ENCODE measurements around the gene LIFR. TPM values are rescaled to one million over a fixed set of nuclear protein-coding genes. Genes with fewer than 3 reads are reported as not detected.

Gene LIFR
- total RNA-seq, 1 donor from 2014 or later = 56.1 TPM

- ATAC-seq (no peak), DNase-seq (ENCODE audit: missing footprints) (no peak)
- intact Hi-C loops (cut with DNase I) = loop anchor here (5.0 kb wide), 2 partner anchors 37 to 252 kb away; no protein-coding TSS in a partner anchor
Observed at GRCh38 chr5:38554861-38555260, 1.6 kb downstream of the LIFR start.

- no peak for ATAC-seq
- intact Hi-C loops (cut with DNase I) = no loop called here
- DNase-seq (ENCODE audit: missing footprints) = no peak
Observed at GRCh38 chr5:38554403-38554802, 2.0 kb downstream of the LIFR start.

- no peak for ATAC-seq
- DNase-seq (ENCODE audit: missing footprints) = no peak
- intact Hi-C loops (cut with DNase I) = no loop called here
Observed at GRCh38 chr5:38553001-38553521, 3.4 kb downstream of the LIFR start.

- no peak for DNase-seq (ENCODE audit: missing footprints)
- intact Hi-C loops (cut with DNase I) = no loop called here
- ATAC-seq = no peak
Observed at GRCh38 chr5:38551030-38552017, 5.1 kb downstream of the LIFR start.

- DNase-seq (ENCODE audit: missing footprints) = no peak
- ATAC-seq = peak; percentile 23
- intact Hi-C loops (cut with DNase I) = no loop called here
Observed at GRCh38 chr5:38548064-38548759, 8.2 kb downstream of the LIFR start.

- intact Hi-C loops (cut with DNase I) = no loop called here
- DNase-seq (ENCODE audit: missing footprints) = no peak
- ATAC-seq = no peak
Observed at GRCh38 chr5:38547257-38547656, 9.2 kb downstream of the LIFR start.

GRCh38 chr5:38546691-38547146 is 9.7 kb downstream of the LIFR start:
- DNase-seq (ENCODE audit: missing footprints) = no peak
- peak; percentile 33 for ATAC-seq
- intact Hi-C loops (cut with DNase I) = no loop called here

- no peak for ATAC-seq
- intact Hi-C loops (cut with DNase I) = no loop called here
- no peak for DNase-seq (ENCODE audit: missing footprints)
Observed at GRCh38 chr5:38543886-38544285, 12.6 kb downstream of the LIFR start.

GRCh38 chr5:38543074-38543473 is 13.4 kb downstream of the LIFR start:
- intact Hi-C loops (cut with DNase I) = no loop called here
- ATAC-seq (no peak), DNase-seq (ENCODE audit: missing footprints) (no peak)

- intact Hi-C loops (cut with DNase I) = no loop called here
- no peak for ATAC-seq
- DNase-seq (ENCODE audit: missing footprints) = no peak
Observed at GRCh38 chr5:38541174-38541725, 15.2 kb downstream of the LIFR start.

GRCh38 chr5:38540314-38540713 is 16.1 kb downstream of the LIFR start:
- intact Hi-C loops (cut with DNase I) = no loop called here
- peak; percentile 75 for DNase-seq (ENCODE audit: missing footprints)
- peak; percentile 90 for ATAC-seq

GRCh38 chr5:38538161-38538560 is 18.3 kb downstream of the LIFR start:
- DNase-seq (ENCODE audit: missing footprints) (no peak), ATAC-seq (no peak)
- intact Hi-C loops (cut with DNase I) = no loop called here

GRCh38 chr5:38537505-38537904 is 18.9 kb downstream of the LIFR start:
- ATAC-seq = no peak
- no peak for DNase-seq (ENCODE audit: missing footprints)
- intact Hi-C loops (cut with DNase I) = no loop called here

- DNase-seq (ENCODE audit: missing footprints) = no peak
- no peak for ATAC-seq
- intact Hi-C loops (cut with DNase I) = no loop called here
Observed at GRCh38 chr5:38536968-38537367, 19.5 kb downstream of the LIFR start.

GRCh38 chr5:38535845-38536244 is 20.6 kb downstream of the LIFR start:
- no peak for DNase-seq (ENCODE audit: missing footprints)
- ATAC-seq = no peak
- intact Hi-C loops (cut with DNase I) = no loop called here

- ATAC-seq (no peak), DNase-seq (ENCODE audit: missing footprints) (no peak)
- intact Hi-C loops (cut with DNase I) = no loop called here
Observed at GRCh38 chr5:38535248-38535750, 21.1 kb downstream of the LIFR start.

GRCh38 chr5:38534156-38534453 is 22.3 kb downstream of the LIFR start:
- DNase-seq (ENCODE audit: missing footprints) (no peak), ATAC-seq (no peak)
- intact Hi-C loops (cut with DNase I) = no loop called here

GRCh38 chr5:38533286-38534155 is 22.9 kb downstream of the LIFR start:
- intact Hi-C loops (cut with DNase I) = no loop called here
- DNase-seq (ENCODE audit: missing footprints) (no peak), ATAC-seq (no peak)
